NCI-H460 (cell line): Measurements from ENCODE around the gene MAP1A. TPM values are rescaled to one million over a fixed set of nuclear protein-coding genes. Genes with fewer than 3 reads are reported as not detected.

ENCODE experiments used
- DNase-seq: peaks from one replicate; pipeline ENCODE4 v3.0.0-alpha.2; 2016; ENCODE audit warnings: low read depth; ENCODE audit errors: extremely low read depth
- total RNA-seq: library from RNA; depleted of rRNA; stranded (reverse); fragments of >200 nt; shearing (Covaris generic); gene quantifications from 2 replicates; pipeline ENCODE4 v1.2.3, GENCODE V29; 2014

MAP1A gene
- total RNA-seq, 1 experiment from 2014 or later: 7.7 TPM

DNA sequence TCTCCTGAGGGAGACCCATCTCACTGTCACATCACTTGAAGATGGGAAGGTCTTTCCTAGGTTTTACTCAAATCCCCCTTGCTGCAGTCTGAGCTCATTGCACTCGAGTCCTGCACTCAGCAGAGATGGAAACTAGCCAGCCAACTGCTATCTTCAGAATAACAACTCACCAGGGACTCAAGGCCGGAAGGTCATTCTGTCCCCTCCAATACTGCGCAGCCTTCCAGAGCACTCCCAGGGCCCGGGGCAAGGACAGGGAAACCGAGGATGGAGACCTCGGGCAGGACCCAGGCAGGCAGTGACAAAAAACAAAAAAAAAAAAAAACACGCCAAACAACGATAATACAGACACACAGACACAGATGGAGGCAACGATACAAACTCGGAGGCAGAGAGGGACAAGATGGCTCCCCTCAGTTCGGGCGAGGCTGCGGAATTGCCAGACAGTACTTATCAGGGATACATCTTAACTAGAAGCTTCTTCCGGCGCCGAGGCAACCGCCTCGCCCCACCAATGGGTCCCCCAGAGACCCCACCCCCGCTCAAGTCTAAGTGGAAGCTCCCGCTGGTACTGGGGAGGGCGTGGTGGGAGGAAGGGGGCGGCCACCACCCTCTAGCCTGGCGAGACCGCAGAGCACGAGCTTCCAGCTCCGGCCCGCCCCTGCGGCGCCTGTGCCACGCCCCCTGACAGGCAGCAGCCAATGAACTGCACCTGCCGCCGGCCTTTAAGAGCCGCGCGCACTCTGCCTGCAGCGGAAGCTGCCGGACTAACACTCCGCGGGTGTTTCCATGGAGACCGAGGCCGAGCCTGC is 7.0 kb upstream of the MAP1A start:
- peak; percentile 97 for DNase-seq

DNA sequence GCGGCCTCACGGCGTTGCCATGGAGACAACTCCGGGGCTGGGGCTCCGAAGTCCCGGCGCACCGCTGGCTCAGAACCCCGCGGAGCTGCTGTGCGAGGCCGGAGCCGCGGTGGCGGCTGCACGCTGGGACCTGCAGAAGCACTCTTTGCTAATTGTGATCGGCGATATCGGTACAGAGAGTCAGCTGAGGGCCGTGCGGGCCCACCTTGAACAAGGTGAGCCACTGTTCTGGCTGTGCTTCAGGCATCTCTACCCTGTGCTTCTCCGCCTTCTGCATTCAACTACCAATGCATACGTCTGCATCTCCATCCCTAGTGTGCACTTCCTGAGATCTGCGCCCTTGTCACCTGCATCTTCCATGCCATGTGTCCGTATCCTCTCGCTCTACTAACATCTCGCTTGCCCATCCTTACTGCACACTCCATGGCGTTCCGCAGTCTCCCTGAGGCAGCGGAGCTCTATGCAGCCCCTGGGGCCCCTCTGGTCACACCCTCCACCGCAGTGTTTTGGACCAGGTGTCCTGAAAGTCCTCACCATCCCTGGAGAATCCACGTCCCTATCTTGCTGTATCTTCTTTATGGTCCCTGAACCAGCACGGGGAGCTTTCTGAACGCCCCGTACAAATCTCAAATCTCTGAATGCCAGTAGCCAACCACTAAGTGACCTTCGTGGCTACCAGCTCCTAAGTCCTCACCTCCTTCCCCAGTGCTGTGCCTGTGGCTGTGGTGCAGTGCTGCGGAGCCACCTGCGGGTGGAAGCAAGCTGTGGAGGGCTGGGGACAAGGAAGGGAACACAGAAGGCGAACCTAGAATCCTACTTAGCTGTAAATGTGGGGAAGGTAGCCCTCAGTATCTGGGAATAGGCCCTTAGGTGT is 6.2 kb upstream of the MAP1A start:
- no peak for DNase-seq

DNA sequence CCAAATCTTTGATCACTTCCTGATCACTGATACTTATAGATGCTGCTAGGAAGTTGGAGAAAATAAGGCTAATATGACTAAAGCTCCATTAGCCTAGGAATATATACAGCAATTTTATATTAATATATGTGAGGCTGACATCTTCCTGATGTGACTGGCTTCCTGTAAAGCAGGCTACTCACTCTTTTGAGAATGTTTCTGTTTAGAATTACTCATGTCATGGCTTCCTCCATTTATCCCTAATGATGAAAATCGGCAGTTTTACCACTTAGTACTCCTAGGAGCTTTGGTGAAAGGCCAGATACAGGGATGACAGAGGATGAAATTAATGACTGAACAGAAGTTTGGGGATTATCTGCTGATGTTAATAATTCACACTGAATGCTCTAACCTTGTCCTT is 3.9 kb upstream of the MAP1A start:
- no peak for DNase-seq

DNA sequence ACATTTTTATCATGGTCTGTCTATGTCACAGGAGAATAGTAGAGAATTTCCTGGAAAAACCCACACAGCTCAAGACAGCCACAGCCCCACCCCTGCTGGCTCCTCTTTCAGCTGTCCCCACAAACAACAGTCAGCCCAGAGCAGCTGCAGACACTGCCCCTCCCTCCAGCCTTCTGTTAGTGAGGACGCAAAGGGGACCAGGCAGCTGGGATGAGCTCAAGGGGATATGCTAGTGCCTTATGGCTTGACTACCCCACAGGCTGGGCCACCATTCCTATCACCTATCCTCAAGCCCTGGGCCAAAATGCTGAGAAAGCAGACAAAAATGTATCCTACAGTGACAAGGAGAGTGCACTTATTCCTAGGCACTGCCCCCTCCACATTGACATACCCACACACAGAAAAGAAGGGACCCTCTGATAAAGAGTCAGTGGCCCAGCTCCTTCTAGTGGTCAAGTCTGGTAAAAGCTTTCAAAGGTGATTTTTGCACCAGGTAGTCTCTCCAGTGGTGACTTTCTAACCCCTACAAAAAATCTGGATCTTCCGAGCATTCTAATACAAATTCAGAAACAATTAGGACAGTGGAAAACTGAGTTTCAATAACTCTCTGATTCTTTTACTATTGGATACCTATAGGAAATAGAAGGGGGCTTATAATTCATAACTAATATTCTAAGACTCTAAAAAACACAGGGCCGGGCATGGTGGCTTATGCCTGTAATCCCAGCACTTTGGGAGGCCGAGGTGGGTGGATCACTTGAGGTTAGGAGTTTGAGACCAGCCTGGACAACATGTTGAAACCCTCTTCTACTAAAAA is 3.0 kb upstream of the MAP1A start:
- no peak for DNase-seq

DNA sequence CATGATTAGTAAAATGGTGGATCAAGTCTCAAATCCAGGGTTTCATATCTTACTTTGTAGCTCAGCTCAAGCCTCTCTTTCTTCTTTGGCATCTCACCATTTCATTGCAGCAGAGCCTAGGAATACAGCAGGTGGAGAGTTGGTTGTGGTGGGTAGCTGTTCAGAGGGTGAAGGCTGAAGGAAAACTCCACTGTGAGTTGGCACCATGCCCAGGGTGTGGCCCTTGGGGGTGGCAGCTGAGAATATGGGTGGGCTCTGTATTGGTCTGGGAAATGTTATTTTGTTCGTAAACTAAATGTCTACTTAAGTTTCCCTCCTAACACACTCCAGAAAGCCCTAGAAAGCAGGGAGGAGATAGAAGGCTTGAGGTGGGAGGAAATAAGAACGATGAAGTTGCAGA is 1.7 kb upstream of the MAP1A start:
- no peak for DNase-seq

DNA sequence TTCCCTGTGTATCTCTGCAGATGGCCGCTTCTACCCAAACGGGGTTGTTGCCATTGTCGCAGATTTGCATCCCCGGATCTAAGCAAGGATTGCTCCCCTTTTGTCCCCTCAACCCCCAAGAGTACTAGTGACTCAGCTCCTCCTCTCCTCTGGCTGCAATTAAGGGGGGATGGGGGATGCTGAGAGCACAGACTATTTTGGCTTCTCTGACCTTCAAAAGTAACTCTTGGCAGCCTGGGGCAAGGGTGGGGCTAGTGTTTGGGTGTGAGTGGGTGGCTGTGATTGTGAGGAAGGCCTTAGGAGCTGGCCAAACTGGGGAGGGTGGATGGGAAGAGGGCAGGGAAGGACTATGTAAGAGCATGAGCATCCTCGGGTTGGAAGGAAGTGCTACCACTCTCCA is 1.2 kb upstream of the MAP1A start:
- no peak for DNase-seq

DNA sequence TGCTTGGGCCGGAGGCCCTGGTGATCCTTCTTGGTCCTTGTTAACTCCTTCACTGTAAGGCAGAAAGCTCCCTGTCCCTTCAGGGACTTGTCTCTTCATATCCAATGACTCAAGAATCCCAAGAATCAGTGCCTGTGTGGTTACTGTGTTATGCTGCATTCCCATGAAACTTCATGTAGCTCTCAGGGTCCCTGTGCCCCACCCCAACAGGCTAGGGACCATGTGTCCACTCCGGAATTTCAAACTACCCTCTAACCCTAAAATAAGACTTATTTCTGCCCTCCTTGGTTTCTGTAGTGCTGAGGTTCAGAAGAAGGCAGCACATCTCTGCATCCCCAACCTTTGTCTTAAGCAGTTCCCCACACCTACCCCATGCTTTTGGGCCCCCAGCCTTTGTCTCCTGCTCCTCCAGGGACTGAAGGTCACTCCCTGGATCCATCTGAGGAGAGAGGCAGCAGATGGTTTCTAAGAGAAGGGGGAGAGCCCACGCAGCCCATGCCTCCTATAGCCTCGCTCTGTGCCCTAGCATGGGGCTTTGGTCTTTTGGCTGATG is 531 bp upstream of the MAP1A start:
- DNase-seq: no peak

DNA sequence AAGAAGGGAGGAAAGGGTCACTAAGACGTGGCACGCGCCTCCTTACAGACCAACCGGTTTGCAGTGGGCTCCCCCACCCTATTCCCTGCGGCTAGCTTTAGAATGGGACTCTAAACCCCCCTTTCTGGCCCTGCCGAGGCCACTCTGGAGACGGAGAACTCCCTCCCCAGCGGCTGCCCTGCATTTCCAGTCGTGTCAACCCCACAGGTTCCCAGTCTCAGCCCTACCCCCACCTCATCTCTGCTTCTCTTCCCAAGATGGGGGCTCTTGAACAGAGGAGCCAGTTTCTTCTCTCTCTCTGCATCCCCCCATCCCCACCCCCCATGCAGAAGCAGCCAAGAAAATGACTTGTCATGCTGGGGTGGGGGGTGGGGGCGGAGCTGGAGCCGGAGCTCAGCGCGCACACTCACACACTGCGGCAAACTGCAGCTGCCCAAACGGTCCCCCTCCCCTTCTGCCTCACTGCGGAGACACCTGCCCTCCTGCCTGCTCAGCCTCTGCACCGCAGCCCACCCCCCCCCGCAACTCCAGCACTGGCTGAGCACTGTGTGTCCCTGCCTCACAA is 871 bp downstream of the MAP1A start:
- DNase-seq: no peak

DNA sequence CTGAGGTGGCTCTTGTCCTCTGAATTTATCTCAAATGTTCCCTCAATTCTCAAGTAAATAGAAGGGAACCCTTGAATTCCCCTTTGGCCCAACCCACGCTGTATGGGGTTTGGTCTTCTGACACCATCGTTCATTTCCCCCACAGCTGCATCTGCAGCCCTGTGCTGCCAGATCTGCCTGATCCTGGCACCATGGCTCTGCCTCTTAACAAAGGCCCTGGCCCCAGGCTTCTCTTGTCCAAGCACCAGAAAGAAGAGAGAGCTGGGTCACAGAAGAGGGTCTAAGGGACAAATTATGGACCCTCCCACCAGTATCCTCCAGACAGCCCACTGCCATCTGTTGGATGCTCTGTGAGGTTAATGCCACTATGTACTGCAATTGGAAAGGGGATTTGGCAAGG is 1.8 kb downstream of the MAP1A start:
- DNase-seq: no peak

DNA sequence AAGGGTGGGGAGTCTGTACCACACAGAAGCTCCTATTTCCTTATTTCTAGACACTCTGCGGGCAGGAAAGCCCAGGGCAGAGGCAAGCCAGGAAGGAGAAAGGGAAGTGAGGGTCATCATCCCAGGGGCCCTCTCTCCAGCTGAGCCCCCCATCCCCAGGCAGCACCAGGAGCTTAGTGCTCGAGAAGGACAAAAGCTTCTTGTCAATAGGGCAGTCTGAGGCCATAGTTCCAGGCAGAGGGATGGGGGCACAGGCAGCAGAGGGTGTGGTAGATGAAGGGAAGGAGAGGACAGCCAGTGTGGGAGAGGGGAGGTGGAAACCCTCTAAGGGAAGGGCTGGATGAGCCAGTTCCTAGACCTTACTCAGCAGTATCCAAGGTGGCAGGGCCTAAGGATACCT is 2.7 kb downstream of the MAP1A start:
- no peak for DNase-seq

DNA sequence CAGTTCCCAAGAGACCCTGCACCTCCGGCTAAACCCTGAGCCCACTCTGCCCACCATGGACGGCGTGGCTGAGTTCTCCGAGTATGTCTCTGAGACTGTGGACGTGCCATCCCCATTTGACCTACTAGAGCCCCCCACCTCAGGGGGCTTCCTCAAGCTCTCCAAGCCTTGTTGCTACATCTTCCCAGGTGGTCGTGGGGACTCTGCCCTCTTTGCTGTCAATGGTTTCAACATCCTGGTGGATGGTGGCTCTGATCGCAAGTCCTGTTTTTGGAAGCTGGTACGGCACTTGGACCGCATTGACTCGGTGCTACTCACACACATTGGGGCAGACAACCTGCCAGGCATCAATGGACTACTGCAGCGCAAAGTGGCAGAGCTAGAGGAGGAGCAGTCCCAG is 4.0 kb downstream of the MAP1A start:
- DNase-seq: no peak

DNA sequence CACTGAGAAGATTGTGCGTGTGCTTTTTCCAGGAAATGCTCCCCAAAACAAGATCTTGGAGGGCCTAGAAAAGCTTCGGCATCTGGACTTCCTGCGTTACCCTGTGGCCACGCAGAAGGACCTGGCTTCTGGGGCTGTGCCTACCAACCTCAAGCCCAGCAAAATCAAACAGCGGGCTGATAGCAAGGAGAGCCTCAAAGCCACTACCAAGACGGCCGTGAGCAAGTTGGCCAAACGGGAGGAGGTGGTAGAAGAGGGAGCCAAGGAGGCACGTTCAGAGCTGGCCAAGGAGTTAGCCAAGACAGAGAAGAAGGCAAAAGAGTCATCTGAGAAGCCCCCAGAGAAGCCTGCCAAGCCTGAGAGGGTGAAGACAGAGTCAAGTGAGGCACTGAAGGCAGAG is 4.8 kb downstream of the MAP1A start:
- DNase-seq: no peak

DNA sequence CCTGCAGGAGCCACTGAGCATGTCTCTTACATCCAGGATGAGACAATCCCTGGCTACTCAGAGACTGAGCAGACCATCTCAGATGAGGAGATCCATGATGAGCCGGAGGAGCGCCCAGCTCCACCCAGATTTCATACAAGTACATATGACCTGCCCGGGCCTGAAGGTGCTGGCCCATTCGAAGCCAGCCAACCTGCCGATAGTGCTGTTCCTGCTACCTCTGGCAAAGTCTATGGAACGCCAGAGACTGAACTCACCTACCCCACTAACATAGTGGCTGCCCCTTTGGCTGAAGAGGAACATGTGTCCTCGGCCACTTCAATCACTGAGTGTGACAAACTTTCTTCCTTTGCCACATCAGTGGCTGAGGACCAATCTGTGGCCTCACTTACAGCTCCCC is 6.2 kb downstream of the MAP1A start:
- no peak for DNase-seq

DNA sequence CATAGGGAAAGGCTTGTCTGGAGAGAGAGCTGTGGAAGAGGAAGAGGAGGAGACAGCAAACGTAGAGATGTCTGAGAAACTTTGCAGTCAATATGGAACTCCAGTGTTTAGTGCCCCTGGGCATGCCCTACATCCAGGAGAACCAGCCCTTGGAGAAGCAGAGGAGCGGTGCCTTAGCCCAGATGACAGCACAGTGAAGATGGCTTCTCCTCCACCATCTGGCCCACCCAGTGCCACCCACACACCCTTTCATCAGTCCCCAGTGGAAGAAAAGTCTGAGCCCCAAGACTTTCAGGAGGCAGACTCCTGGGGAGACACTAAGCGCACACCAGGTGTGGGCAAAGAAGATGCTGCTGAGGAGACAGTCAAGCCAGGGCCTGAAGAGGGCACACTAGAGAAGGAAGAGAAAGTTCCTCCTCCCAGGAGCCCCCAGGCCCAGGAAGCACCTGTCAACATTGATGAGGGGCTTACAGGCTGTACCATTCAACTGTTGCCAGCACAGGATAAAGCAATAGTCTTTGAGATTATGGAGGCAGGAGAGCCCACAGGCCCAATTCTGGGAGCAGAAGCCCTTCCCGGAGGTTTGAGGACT is 6.9 kb downstream of the MAP1A start:
- DNase-seq: no peak

DNA sequence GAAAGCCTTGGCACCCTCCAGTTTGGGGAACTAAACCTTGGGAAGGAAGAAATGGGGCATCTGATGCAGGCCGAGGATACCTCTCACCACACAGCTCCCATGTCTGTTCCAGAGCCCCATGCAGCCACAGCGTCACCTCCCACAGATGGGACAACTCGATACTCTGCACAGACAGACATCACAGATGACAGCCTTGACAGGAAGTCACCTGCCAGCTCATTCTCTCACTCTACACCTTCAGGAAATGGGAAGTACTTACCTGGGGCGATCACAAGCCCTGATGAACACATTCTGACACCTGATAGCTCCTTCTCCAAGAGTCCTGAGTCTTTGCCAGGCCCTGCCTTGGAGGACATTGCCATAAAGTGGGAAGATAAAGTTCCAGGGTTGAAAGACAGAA is 7.7 kb downstream of the MAP1A start:
- DNase-seq: no peak

DNA sequence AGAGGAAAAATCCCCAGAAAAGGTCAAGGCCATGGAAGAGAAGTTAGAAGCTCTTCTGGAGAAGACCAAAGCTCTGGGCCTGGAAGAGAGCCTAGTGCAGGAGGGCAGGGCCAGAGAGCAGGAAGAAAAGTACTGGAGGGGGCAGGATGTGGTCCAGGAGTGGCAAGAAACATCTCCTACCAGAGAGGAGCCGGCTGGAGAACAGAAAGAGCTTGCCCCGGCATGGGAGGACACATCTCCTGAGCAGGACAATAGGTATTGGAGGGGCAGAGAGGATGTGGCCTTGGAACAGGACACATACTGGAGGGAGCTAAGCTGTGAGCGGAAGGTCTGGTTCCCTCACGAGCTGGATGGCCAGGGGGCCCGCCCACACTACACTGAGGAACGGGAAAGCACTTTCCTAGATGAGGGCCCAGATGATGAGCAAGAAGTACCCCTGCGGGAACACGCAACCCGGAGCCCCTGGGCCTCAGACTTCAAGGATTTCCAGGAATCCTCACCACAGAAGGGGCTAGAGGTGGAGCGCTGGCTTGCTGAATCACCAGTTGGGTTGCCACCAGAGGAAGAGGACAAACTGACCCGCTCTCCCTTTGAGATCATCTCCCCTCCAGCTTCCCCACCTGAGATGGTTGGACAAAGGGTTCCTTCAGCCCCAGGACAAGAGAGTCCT is 9.0 kb downstream of the MAP1A start:
- no peak for DNase-seq

DNA sequence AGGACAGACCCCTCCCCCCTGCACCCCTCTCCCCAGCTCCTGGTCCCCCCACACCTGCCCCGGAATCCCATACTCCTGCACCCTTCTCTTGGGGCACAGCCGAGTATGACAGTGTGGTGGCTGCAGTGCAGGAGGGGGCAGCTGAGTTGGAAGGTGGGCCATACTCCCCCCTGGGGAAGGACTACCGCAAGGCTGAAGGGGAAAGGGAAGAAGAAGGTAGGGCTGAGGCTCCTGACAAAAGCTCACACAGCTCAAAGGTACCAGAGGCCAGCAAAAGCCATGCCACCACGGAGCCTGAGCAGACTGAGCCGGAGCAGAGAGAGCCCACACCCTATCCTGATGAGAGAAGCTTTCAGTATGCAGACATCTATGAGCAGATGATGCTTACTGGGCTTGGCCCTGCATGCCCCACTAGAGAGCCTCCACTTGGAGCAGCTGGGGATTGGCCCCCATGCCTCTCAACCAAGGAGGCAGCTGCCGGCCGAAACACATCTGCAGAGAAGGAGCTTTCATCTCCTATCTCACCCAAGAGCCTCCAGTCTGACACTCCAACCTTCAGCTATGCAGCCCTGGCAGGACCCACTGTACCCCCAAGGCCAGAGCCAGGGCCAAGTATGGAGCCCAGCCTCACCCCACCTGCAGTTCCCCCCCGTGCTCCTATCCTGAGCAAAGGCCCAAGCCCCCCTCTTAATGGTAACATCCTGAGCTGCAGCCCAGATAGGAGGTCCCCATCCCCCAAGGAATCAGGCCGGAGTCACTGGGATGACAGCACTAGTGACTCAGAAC is 9.8 kb downstream of the MAP1A start:
- no peak for DNase-seq

DNA sequence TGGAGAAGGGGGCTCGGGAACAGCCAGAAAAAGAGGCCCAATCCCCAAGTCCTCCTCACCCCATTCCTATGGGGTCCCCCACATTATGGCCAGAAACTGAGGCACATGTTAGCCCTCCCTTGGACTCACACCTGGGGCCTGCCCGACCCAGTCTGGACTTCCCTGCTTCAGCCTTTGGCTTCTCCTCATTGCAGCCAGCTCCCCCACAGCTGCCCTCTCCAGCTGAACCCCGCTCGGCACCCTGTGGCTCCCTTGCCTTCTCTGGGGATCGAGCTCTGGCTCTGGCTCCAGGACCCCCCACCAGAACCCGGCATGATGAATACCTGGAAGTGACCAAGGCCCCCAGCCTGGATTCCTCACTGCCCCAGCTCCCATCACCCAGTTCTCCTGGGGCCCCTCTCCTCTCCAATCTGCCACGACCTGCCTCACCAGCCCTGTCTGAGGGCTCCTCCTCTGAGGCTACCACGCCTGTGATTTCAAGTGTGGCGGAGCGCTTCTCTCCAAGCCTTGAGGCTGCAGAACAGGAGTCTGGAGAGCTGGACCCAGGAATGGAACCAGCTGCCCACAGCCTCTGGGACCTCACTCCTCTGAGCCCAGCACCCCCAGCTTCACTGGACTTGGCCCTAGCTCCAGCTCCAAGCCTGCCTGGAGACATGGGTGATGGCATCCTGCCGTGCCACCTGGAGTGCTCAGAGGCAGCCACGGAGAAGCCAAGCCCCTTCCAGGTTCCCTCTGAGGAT is 10.6 kb downstream of the MAP1A start:
- no peak for DNase-seq
